Measurements from ENCODE around the gene TPPP3. TPM values are rescaled to one million over a fixed set of nuclear protein-coding genes. Genes with fewer than 3 reads are reported as not detected.

TPPP3 gene
- total RNA-seq (2022; extraction: Qiagen RNA extraction): 8.5 to 14.6 TPM (median 13.3 TPM) in 5 replicates

DNA sequence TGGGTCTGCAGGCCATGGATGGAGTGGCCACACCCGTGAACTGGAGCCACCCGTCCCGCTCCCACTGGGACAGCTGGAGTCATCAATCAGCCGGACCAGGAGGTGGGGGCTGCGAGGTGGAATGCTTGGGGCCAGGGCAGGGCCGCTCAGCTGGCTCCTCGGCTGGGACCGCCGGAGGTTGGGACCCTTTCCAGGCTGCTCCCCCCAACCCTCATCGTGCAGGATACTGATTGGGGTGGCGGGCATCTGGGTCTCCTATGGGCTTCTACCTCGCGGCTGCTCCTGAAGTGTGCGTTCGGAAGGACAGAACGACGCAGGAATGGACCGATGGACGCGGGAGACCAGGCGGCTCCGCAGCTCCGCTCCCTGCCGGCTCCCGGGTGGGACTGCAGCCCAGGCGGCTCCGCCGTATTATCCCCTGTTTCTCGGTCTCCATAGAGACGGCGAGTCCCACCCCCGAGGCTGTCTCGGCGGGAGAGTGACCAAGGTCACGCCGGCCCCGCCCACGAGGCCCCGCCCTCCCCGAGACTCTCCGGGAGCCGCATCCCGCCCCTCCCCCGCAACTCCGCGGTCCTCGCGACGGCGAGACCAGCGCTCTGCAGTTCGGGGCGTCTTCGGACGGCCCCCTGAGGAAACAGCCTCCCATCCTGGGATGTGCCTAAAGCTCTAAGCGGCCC, at the start of gene TPPP3:
TPPP3 (minus strand) TSS at position 388 of the 677 bp plus-strand sequence. CDS start 2,387 bp downstream, outside the sequence.

GRCh38 chr16:67430977-67431774, 37.9 kb upstream of the TPPP3 start, which contains the start of gene HSD11B2:
TSS of gene HSD11B2 (plus strand) at chr16:67431121. CDS start at chr16:67431249, 128 bp downstream.

GRCh38 chr16:67415872-67416793, 22.8 kb upstream of the TPPP3 start, which contains the start of gene ZDHHC1:
TSS of gene ZDHHC1 (minus strand) at chr16:67416477. CDS start at chr16:67407775, 8,702 bp downstream.

Other genes starting within 250 kb of the TPPP3 start
- 5.4 to 9.1 TPM (median 8.6 TPM) in 5 replicates for gene B3GNT9, start 242.5 kb downstream of the TPPP3 start, total RNA-seq (2022; extraction: Qiagen RNA extraction)
- 14.2 to 21.6 TPM (median 21.1 TPM) in 5 replicates for gene TRADD, start 233.6 kb downstream of the TPPP3 start, total RNA-seq (2022; extraction: Qiagen RNA extraction)
- gene FBXL8, start 233.5 kb downstream of the TPPP3 start, total RNA-seq (2022; extraction: Qiagen RNA extraction): 5.7 to 11.0 TPM (median 9.2 TPM) in 5 replicates
- gene HSF4, start 228.8 kb downstream of the TPPP3 start, total RNA-seq (2022; extraction: Qiagen RNA extraction): 8.4 to 20.3 TPM (median 16.7 TPM) in 5 replicates
- 45.8 to 62.3 TPM (median 61.0 TPM) in 5 replicates for gene NOL3, start 223.0 kb downstream of the TPPP3 start, total RNA-seq (2022; extraction: Qiagen RNA extraction)
- 4.3 to 7.2 TPM (median 6.4 TPM) in 5 replicates for gene MATCAP1, start 209.5 kb downstream of the TPPP3 start, total RNA-seq (2022; extraction: Qiagen RNA extraction)
- 0.07 to 0.24 TPM (median 0.07 TPM) in 3 of 5 replicates, not detected in the others for gene EXOC3L1, start 203.4 kb downstream of the TPPP3 start, total RNA-seq (2022; extraction: Qiagen RNA extraction)
- gene E2F4, start 201.3 kb downstream of the TPPP3 start, total RNA-seq (2022; extraction: Qiagen RNA extraction): 79.5 to 101 TPM (median 99.3 TPM) in 5 replicates
- gene ELMO3, start 194.4 kb downstream of the TPPP3 start, total RNA-seq (2022; extraction: Qiagen RNA extraction): 0.93 to 1.7 TPM (median 1.3 TPM) in 5 replicates
- gene TMEM208, start 166.4 kb downstream of the TPPP3 start, total RNA-seq (2022; extraction: Qiagen RNA extraction): 79.6 to 102 TPM (median 96.1 TPM) in 5 replicates
- gene FHOD1, start 146.0 kb downstream of the TPPP3 start, total RNA-seq (2022; extraction: Qiagen RNA extraction): 38.5 to 60.0 TPM (median 51.3 TPM) in 5 replicates
- 1.3 to 1.8 TPM (median 1.7 TPM) in 5 replicates for gene SLC9A5, start 144.5 kb downstream of the TPPP3 start, total RNA-seq (2022; extraction: Qiagen RNA extraction)
- gene PLEKHG4, start 114.0 kb downstream of the TPPP3 start, total RNA-seq (2022; extraction: Qiagen RNA extraction): 12.3 to 18.7 TPM (median 16.7 TPM) in 5 replicates
- gene KCTD19, start 66.8 kb downstream of the TPPP3 start, total RNA-seq (2022; extraction: Qiagen RNA extraction): 0.09 to 0.46 TPM (median 0.21 TPM) in 5 replicates
- gene LRRC36, start 66.7 kb downstream of the TPPP3 start, total RNA-seq (2022; extraction: Qiagen RNA extraction): 0.09 to 0.23 TPM (median 0.09 TPM) in 3 of 5 replicates, not detected in the others
- gene ZDHHC1, start 23.0 kb upstream of the TPPP3 start, total RNA-seq (2022; extraction: Qiagen RNA extraction): 4.9 to 7.6 TPM (median 7.3 TPM) in 5 replicates
- 1.3 to 2.3 TPM (median 2.0 TPM) in 5 replicates for gene HSD11B2, start 37.6 kb upstream of the TPPP3 start, total RNA-seq (2022; extraction: Qiagen RNA extraction)
- gene ATP6V0D1, start 87.7 kb upstream of the TPPP3 start, total RNA-seq (2022; extraction: Qiagen RNA extraction): 99.2 to 120 TPM (median 116 TPM) in 5 replicates
- gene AGRP, start 90.0 kb upstream of the TPPP3 start, total RNA-seq (2022; extraction: Qiagen RNA extraction): not detected in 5 replicates
- 39.0 to 48.1 TPM (median 42.2 TPM) in 5 replicates for gene RIPOR1, start 135.3 kb upstream of the TPPP3 start, total RNA-seq (2022; extraction: Qiagen RNA extraction)
- 33.0 to 40.9 TPM (median 35.4 TPM) in 5 replicates for gene CTCF, start 169.0 kb upstream of the TPPP3 start, total RNA-seq (2022; extraction: Qiagen RNA extraction)